GM19035 (cell line): ENCODE results near the gene ALOXE3.

Experiments used
- ATAC-seq: cut with Tn5 transposase; IDR thresholded peaks from one replicate; pipeline ENCODE4 v1.9.1; 2021; ENCODE audit not compliant: unreplicated experiment

Gene ALOXE3

DNA sequence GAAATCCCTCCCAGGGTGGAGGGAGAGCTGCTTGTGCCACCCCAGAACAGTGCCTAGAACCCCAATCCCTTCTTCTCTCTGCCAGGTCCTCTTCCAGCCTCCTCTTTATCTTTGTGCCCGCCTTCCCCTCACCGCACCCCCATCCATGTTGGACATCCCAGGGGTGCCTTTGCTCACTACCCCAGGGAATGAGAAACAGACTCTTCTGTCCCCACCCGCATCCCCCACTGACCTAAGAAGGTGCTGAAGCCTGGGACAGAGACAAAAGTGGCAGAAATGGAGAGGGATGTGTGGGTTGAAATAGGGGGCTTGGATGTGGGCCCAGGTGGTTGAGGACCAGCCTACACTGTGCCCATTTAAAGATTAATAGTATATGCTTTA lies 62.5 kb downstream of the ALOXE3 start:
- ATAC-seq: no peak

DNA sequence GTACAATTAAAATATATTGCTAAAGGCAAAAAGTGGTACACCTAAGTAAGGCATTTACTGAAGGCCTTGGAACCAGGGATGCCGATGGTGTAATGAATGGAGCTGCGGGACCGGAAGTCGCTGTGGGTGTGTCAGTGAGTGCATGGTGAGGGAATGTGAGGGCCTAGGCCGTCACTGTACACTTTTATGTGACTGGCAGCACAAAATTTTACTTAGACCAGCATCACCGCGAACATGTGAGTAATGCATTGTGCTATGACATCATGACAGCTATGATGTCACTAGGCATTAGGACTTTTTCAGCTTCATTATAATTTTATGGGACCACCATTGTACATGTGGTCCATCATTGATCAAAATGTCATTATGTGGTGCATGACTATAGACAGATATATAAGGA lies 64.7 kb downstream of the ALOXE3 start:
- ATAC-seq: no peak

DNA sequence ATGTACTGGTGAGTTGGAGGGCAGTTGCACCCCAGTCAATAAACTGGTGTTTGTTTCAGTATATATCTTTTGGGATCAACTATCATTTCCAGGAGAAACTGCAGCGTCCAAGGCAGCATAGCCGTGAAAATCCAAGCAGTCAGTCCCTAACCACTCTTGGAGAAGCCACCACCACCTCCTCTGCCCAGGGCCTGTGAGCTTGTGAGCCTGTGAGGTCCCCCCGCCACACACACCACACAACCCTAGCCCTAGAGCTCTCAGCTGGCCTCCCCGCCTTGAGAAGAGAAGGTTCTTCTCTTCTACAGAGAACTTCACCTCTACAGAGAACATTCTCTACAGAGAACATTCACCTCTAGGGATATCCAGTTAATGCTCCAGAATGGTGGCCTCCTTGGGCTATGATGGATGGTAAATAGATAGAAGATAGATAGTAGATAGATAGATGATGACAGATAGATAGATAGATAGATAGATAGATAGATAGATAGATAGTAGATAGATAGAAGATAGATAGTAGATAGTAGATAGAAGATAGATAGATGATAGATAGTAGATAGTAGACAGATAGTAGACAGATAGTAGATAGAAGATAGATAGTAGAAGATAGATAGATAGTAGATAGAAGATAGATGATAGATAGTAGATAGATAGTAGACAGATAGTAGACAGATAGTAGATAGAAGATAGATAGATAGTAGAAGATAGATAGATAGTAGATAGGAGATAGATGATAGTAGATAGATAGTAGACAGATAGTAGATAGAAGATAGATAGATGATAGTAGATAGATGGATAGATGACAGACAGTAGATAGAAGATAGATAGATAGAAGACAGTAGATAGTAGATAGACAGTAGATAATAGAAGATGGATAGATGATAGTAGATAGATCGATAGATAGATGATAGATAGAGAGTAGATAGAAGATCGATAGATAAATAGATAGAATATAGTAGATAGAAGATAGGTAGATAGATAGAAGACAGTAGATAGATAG lies 65.8 kb downstream of the ALOXE3 start:
- no peak for ATAC-seq

DNA sequence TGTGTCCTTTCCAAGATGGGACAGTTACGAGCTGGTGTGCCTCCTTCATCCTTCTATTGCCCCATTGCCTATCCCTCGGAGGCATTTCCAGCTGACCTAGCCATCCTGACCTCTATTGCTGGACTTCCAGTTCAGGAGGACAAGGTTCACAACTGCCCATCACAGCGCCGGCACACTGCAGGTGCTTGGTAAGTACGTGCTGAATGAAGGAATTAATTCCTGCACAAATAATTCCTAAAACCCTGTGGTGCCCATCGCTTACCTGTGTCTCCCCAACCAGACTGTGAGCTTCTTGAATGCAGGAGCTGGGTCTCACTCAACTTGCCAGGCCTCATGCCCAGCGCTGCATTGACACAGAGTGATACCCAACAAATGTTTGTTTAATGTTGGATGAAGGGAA lies 66.5 kb downstream of the ALOXE3 start:
- no peak for ATAC-seq

DNA sequence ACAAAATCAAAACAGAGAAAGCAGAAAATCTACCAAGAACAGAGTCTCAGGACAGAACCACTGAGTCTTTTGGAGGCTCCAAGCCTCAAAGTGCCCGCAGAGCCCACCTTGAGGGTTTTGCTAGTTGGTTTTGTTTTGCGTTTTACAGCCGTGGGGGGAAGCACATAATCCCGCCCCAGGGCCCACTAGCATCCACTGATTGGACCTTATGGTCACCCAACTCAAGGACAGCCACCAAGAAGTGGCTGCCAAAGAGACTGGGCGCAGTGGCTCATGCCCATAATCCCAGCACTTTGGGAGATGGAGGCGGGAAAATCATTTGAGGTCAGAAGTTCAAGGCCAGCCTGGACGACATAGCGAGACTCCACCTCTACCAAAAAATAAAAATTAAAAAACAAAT lies 69.6 kb downstream of the ALOXE3 start:
- ATAC-seq: no peak

DNA sequence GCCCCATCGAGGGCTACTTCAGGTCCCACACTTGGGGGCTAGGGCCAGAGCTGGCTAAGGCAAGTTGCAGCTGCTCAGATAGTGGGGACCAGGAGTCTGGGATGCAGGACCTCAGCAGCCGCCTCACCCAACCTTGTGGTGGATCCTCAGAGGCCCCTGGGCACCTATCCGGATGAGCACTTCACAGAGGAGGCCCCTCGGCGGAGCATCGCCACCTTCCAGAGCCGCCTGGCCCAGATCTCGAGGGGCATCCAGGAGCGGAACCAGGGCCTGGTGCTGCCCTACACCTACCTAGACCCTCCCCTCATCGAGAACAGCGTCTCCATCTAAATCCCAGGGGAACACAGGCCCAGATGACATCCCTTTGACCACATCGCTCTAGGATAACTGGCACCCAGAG lies 70.1 kb downstream of the ALOXE3 start:
- no peak for ATAC-seq

DNA sequence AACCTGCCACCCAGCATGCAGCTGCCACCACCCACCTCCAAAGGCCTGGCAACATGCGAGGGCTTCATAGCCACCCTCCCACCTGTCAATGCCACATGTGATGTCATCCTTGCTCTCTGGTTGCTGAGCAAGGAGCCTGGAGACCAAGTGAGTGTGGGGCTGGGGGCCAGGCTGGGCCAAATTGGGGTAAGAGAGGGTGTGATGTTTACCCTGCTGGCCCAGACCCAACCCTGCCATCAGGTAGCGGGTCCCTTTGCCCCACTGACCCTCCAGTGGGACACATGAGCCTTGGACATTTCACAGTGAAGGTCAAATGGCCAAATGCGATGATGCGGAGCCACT lies 70.6 kb downstream of the ALOXE3 start:
- ATAC-seq: no peak

DNA sequence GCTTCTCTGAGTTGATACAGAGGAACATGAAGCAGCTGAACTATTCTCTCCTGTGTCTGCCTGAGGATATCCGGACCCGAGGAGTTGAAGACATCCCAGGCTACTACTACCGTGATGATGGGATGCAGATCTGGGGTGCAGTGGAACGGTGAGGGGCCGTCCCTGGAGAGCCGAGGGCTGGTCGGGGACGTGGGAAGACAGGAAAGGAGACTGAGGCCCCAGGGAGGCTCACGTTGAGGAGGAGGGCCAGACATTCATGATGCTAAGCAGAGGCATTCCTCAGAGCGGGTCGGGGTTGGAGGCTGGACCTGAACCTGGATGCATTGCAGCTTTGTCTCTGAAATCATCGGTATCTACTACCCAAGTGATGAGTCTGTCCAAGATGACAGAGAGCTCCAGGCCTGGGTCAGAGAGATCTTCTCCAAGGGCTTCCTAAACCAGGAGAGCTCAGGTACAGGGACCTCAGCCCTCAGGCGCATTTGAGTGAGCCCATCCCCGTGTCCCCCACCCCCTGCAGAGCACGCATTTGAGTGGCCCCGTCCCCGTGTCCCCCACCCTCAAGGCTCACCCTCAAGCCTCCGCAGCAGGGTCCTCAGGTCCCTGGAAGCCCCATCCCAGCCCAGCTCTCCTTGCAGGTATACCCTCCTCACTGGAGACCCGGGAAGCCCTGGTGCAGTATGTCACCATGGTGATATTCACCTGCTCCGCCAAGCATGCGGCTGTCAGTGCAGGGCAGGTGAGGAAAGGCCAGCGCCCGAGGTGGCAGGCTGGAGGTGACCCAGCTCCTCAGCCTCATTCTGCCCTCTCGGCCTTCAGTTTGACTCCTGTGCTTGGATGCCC lies 71.2 kb downstream of the ALOXE3 start:
- no peak for ATAC-seq

DNA sequence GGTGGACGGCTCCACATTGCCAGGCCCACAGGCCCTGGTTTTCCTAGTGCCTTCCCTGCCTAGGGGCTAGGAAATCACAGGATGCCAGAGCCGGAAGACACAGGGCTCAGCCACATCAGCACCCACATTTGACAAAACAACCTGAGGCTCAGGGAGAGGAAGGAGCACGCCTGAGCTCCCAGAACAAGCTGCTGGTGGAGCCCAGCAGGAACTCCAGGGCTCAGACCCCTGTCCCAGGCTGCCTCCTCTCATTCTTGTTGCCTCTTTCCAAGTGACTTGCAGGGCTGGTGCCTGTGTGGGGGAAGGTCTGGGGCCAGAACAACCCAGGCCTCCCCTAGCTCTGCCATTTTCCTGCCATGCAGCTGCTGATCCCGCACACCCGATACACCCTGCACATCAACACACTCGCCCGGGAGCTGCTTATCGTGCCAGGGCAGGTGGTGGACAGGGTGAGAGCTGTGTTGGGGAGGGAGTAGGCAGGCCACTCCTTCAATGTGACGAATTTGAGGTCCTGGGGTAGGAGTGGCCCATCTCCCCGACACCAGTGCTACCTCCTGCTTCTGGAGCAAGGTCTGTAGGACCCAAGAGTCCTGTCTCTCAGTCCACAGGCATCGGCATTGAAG lies 71.9 kb downstream of the ALOXE3 start:
- no peak for ATAC-seq
